ENCODE data around the gene SYP.

The SYP gene

DNA sequence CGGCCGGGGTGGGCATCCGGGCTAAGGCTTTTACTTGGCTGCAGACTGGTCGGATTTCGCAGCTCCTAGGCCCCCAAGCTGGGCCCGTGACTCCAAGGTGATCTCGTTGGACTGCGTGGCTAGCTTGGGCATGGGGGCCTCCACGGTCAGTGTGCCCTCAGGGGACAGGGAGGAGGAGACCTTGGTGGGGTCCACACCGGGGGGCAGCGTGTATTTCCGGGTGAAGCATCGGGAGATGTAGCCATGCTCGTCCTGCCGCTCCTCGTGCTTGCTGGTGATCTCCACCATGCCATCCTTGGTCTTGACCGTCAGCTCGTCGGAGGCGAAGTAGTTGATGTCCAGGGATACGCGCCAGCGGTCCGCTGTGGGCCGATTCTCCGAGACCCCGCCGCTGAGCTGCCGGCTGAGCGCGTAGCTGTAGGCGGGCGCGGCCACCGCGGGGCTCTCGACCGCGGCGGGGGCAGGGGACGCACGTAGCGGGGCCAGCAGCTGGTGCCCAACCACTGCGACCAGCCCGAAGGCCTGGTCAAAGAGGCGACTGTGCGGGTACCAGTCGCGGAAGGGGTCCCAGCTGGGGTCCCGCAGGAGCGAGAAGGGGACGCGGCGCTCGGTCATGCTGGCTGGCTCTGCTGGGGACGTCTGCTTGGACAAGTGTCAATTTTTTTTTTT is 34.0 kb upstream of the SYP start:
- no peak for FAIRE-seq
- TF ChIP-seq POLR2AphosphoS5 (IDR thresholded peaks at IDR 0.05; ENCODE audit: low read depth, low read length) (no peak), POLR2A (IDR thresholded peaks at IDR 0.05; ENCODE audit: low read depth, low read length) (no peak), TAF1 (IDR thresholded peaks at IDR 0.05; ENCODE audit: borderline replicate concordance, low read depth, low read length) (no peak)
- DNase-seq (ENCODE audit: insufficient read length) = no peak

DNA sequence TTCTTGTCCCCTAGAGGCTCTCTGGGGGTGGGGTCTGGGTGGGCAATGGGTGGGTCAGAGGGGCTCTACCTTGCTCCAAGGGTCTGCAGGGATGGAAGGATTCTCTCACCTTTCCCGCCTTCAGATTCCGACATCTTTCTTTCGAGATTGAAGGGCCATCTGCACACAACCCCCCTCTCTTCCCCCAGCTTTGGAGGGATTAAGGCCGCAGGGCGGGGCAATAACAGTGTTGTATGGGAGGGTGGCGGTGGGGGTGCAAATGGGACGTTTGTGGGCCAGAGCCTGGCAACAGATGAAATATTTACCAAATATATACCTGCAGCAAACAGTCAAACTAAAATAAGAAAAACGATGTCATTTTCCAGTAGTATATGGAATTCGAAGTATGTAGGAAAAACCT is 33.2 kb upstream of the SYP start, which contains the start of gene CACNA1F:
Gene CACNA1F, minus strand, starts transcription at position 165 of the 400 bp plus-strand sequence. Its CDS starts 31 bp downstream, at position 134.
- TF ChIP-seq TAF1 (IDR thresholded peaks at IDR 0.05; ENCODE audit: borderline replicate concordance, low read depth, low read length) = no peak
- TF ChIP-seq POLR2AphosphoS5 (IDR thresholded peaks at IDR 0.05; ENCODE audit: low read depth, low read length) = no peak
- TF ChIP-seq POLR2A (IDR thresholded peaks at IDR 0.05; ENCODE audit: low read depth, low read length) = no peak
- DNase-seq (ENCODE audit: insufficient read length) (no peak), FAIRE-seq (no peak)

DNA sequence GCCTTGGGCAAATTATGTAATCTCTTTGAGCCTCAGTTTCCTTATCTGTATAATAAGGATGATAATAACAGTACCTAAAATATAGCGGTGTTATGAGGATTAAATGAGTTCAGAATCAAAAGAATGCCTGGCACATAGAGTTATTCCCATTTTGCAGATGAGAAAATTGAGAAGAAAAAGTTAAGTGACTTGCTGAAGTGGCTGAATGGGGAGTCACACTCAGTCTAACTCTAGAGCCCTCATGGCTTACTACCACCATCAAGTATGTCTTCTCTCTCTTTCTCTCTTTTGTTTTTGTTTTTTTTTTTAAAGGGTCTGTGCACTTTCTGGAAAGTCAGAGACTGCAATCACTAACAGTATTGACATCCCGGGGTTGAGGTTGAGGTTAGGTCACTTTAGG is 32.5 kb upstream of the SYP start:
- no peak for FAIRE-seq
- DNase-seq (ENCODE audit: insufficient read length) = no peak
- no peak for TF ChIP-seq POLR2AphosphoS5 (IDR thresholded peaks at IDR 0.05; ENCODE audit: low read depth, low read length)
- no peak for TF ChIP-seq TAF1 (IDR thresholded peaks at IDR 0.05; ENCODE audit: borderline replicate concordance, low read depth, low read length)
- TF ChIP-seq POLR2A (IDR thresholded peaks at IDR 0.05; ENCODE audit: low read depth, low read length) = no peak

DNA sequence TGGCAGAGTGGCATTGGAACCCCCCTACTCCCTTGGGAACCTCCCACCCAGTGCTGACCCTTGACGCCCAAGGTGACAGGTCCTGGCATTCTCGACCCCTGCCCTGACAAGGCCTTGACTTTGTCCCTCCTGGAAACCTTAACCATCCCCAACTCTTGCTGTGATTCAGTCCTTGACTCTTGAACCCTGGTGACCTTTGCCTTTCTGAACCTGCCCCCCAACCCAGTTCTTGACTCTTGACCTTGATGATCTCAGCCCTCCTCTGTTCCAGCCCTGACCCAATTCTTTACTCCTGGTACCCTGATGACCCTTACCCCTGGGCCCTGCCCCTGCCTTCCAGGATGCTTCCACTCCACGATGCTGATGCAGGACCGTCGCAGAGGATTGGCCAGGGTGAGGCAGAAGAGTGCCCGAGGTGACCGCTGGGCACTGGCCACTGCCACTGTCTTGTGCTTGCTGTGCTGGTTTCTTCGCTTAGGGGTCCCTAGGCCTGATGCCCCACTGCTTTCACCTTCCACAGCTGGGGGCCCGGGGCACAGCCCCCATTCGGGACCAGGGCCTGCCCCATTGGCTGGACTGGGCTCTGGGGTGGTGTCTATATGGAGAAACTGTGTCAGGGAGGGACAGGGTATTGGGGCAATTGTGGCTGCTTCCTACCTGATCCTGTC is 31.5 kb upstream of the SYP start:
- peak; percentile 60 for FAIRE-seq
- TF ChIP-seq POLR2A (IDR thresholded peaks at IDR 0.05; ENCODE audit: low read depth, low read length) = no peak
- no peak for DNase-seq (ENCODE audit: insufficient read length)

GRCh38 chrX:49230500-49231232 is 30.7 kb upstream of the SYP start:
- peak; percentile 68 for DNase-seq (ENCODE audit: insufficient read length)

GRCh38 chrX:49228185-49228584 is 28.2 kb upstream of the SYP start:
- FAIRE-seq = no peak
- no peak for TF ChIP-seq POLR2AphosphoS5 (IDR thresholded peaks at IDR 0.05; ENCODE audit: low read depth, low read length)
- TF ChIP-seq POLR2A (IDR thresholded peaks at IDR 0.05; ENCODE audit: low read depth, low read length) = no peak
- TF ChIP-seq TAF1 (IDR thresholded peaks at IDR 0.05; ENCODE audit: borderline replicate concordance, low read depth, low read length) = no peak
- no peak for DNase-seq (ENCODE audit: insufficient read length)

More at GRCh38 chrX:49230500-49231232, 30.7 kb upstream of the SYP start:
- TF ChIP-seq POLR2A (IDR thresholded peaks at IDR 0.05; ENCODE audit: low read depth, low read length) (no peak; the same call in 1 of the 2 replicates), POLR2AphosphoS5 (IDR thresholded peaks at IDR 0.05; ENCODE audit: low read depth, low read length) (no peak), TAF1 (IDR thresholded peaks at IDR 0.05; ENCODE audit: borderline replicate concordance, low read depth, low read length) (no peak)
- no peak for FAIRE-seq

DNA sequence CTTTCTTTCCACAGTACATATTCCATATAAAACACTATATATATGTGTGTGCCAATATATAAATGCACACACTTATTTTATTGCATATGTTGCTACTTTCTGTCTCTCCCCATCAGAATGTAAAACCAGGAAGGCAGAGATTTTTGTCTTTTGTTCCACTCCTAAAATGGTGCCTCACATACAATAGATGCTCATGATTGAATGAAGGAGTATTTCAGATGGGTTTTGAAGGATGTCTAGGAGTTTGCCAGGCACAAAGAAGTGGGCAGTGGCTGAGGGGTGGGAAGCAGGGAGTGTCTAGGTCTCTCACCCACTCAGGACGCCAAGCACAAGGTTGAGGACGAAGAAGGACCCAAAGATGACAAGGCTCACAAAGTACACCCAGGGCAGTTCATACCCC is 27.7 kb upstream of the SYP start:
- DNase-seq (ENCODE audit: insufficient read length) (no peak), FAIRE-seq (no peak)
- no peak for TF ChIP-seq POLR2AphosphoS5 (IDR thresholded peaks at IDR 0.05; ENCODE audit: low read depth, low read length)
- no peak for TF ChIP-seq POLR2A (IDR thresholded peaks at IDR 0.05; ENCODE audit: low read depth, low read length)
- TF ChIP-seq TAF1 (IDR thresholded peaks at IDR 0.05; ENCODE audit: borderline replicate concordance, low read depth, low read length) = no peak

GRCh38 chrX:49226946-49227345 is 27.0 kb upstream of the SYP start:
- no peak for DNase-seq (ENCODE audit: insufficient read length)
- TF ChIP-seq TAF1 (IDR thresholded peaks at IDR 0.05; ENCODE audit: borderline replicate concordance, low read depth, low read length) = no peak
- no peak for TF ChIP-seq POLR2A (IDR thresholded peaks at IDR 0.05; ENCODE audit: low read depth, low read length)
- no peak for TF ChIP-seq POLR2AphosphoS5 (IDR thresholded peaks at IDR 0.05; ENCODE audit: low read depth, low read length)
- no peak for FAIRE-seq

DNA sequence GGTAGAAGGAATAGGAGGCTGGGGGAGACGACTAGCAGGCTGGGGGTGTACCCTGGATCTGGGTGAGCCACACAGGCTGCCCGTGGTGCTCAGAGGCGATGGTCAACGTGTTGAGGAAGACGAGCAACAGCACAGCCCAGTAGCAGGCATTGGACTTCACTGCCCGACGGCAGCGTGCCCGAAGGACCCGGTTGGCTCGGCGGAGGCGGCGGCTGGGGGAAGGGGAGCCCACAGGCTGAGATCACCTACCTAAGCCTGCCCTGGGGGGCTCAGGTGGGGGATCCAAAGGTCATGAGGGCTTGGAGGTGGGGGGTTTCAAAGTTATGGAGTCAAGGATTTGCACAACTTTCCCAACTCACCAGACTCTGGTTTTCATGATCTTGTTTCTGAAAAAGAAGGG is 25.9 kb upstream of the SYP start:
- no peak for TF ChIP-seq POLR2AphosphoS5 (IDR thresholded peaks at IDR 0.05; ENCODE audit: low read depth, low read length)
- TF ChIP-seq TAF1 (IDR thresholded peaks at IDR 0.05; ENCODE audit: borderline replicate concordance, low read depth, low read length) = no peak
- no peak for TF ChIP-seq POLR2A (IDR thresholded peaks at IDR 0.05; ENCODE audit: low read depth, low read length)
- FAIRE-seq = no peak

GRCh38 chrX:49221868-49222267 is 21.9 kb upstream of the SYP start:
- TF ChIP-seq POLR2AphosphoS5 (IDR thresholded peaks at IDR 0.05; ENCODE audit: low read depth, low read length) = no peak
- TF ChIP-seq POLR2A (IDR thresholded peaks at IDR 0.05; ENCODE audit: low read depth, low read length) = no peak
- TF ChIP-seq TAF1 (IDR thresholded peaks at IDR 0.05; ENCODE audit: borderline replicate concordance, low read depth, low read length) = no peak
- FAIRE-seq (no peak), DNase-seq (ENCODE audit: insufficient read length) (no peak)

More for the DNA sequence above, 25.9 kb upstream of the SYP start:
- no peak for DNase-seq (ENCODE audit: insufficient read length)

- TF ChIP-seq POLR2A (IDR thresholded peaks at IDR 0.05; ENCODE audit: low read depth, low read length) (no peak), TAF1 (IDR thresholded peaks at IDR 0.05; ENCODE audit: borderline replicate concordance, low read depth, low read length) (no peak), POLR2AphosphoS5 (IDR thresholded peaks at IDR 0.05; ENCODE audit: low read depth, low read length) (no peak)
- FAIRE-seq (no peak), DNase-seq (ENCODE audit: insufficient read length) (no peak)
Measured at GRCh38 chrX:49220100-49220499, 20.1 kb upstream of the SYP start.
